Large intestine (tissue), 3 donors: ENCODE measurements around the gene HMGN4. TPM values are rescaled to one million over a fixed set of nuclear protein-coding genes. Genes with fewer than 3 reads are reported as not detected.
"Not testable (repeated sequence)": the region's sequence is repeated elsewhere in the genome, so short reads cannot be mapped to it uniquely, and the experiment has no call there.

Experiments used
- DNase-seq, 2 donors: peaks; one replicate each; pipeline versions ENCODE4 v3.0.0 to v3.0.0-alpha.2; 2013
- H3K27ac ChIP-seq: one replicate; pipeline ENCODE4 v1.5.1; 2013; ENCODE audit warnings: low read length
- H3K27me3 ChIP-seq: 2 replicates; pipeline ENCODE4 v1.6.1; 2013; ENCODE audit warnings: low read length; ENCODE audit not compliant: control insufficient read depth, insufficient read depth
- H3K36me3 ChIP-seq: 2 replicates; pipeline ENCODE4 v1.6.1; 2013; ENCODE audit warnings: low read length; ENCODE audit not compliant: control insufficient read depth, insufficient read depth
- H3K4me1 ChIP-seq: one replicate; pipeline ENCODE4 v1.6.1; 2013; ENCODE audit warnings: low read length; ENCODE audit not compliant: control insufficient read depth, insufficient read depth
- H3K4me3 ChIP-seq: one replicate; pipeline ENCODE4 v1.5.1; 2013; ENCODE audit warnings: low read length
- H3K9me3 ChIP-seq: one replicate; pipeline ENCODE4 v1.6.1; 2013; ENCODE audit warnings: mild to moderate bottlenecking, low read depth, low read length, moderate library complexity; ENCODE audit not compliant: control insufficient read depth
- WGBS: methylation state at CpG from one replicate; pipeline ENCODE4 v1.1.5; 2013; ENCODE audit warnings: low lambda C conversion rate; ENCODE audit not compliant: insufficient coverage; 5-methylcytosine and 5-hydroxymethylcytosine counted together
- polyA plus RNA-seq: library from polyadenylated mRNA; unstranded; fragments of 120-200 nt; gene quantifications from one replicate; pipeline ENCODE4 v1.2.1, GENCODE V29; 2013

HMGN4 gene
- polyA plus RNA-seq, 1 donor = 79.0 TPM

- DNase-seq = peak; percentile 67 to 91
- Histone ChIP-seq H3K9me3 (no peaks in the 10 kb centered on the region), H3K27ac (peak overlapping the region; percentile 83), H3K27me3 (no peaks in the 10 kb centered on the region), H3K4me1 (no peaks in the 10 kb centered on the region), H3K36me3 (no peaks in the 10 kb centered on the region), H3K4me3 (peak overlapping the region; percentile 49)
- no CpG with 5 or more reads among the region's 74 CpGs for WGBS
Observed at GRCh38 chr6:26521600-26522391, 16.4 kb upstream of the HMGN4 start.

- WGBS = 85% methylated on average over 6 of the region's 11 CpGs
- H3K9me3 ChIP-seq, H3K27me3 ChIP-seq, H3K36me3 ChIP-seq, H3K4me1 ChIP-seq: not testable (repeated sequence)
- peak in 1 of 2 donors; percentile 13 for DNase-seq
- Histone ChIP-seq H3K27ac (peak overlapping the region; percentile 83), H3K4me3 (peak overlapping the region; percentile 49)
Observed at GRCh38 chr6:26522486-26523228, 15.5 kb upstream of the HMGN4 start.

- not testable (repeated sequence) for H3K27me3 ChIP-seq, H3K4me3 ChIP-seq, H3K9me3 ChIP-seq, H3K27ac ChIP-seq, DNase-seq, H3K36me3 ChIP-seq, H3K4me1 ChIP-seq
- 100% methylated on average over 1 of the region's 2 CpGs for WGBS
Observed at GRCh38 chr6:26524314-26524713, 13.9 kb upstream of the HMGN4 start.

- H3K27ac ChIP-seq = no peak overlapping the region
- no peaks in the 10 kb centered on the region for H3K9me3 ChIP-seq
- H3K4me1 ChIP-seq = no peaks in the 10 kb centered on the region
- H3K36me3 ChIP-seq = no peaks in the 10 kb centered on the region
- H3K27me3 ChIP-seq = no peaks in the 10 kb centered on the region
- no peak for DNase-seq
- WGBS = 93% methylated on average over 3 of the region's 7 CpGs
- H3K4me3 ChIP-seq = no peak overlapping the region
Observed at GRCh38 chr6:26524722-26525370, 13.3 kb upstream of the HMGN4 start.

- DNase-seq = no peak
- H3K4me3 ChIP-seq = no peak overlapping the region
- no peak overlapping the region for H3K27ac ChIP-seq
- no peaks in the 10 kb centered on the region for H3K27me3 ChIP-seq
- H3K9me3 ChIP-seq = no peaks in the 10 kb centered on the region
- 100% methylated on average over 1 of the region's 2 CpGs for WGBS
- no peaks in the 10 kb centered on the region for H3K36me3 ChIP-seq
- H3K4me1 ChIP-seq = no peaks in the 10 kb centered on the region
Observed at GRCh38 chr6:26525838-26526237, 12.3 kb upstream of the HMGN4 start.

GRCh38 chr6:26526928-26527327 is 11.2 kb upstream of the HMGN4 start:
- H3K27ac ChIP-seq = no peak overlapping the region
- H3K9me3 ChIP-seq = no peaks in the 10 kb centered on the region
- H3K4me3 ChIP-seq = no peak overlapping the region
- no peaks in the 10 kb centered on the region for H3K27me3 ChIP-seq
- DNase-seq = no peak
- H3K4me1 ChIP-seq = no peaks in the 10 kb centered on the region
- no peaks in the 10 kb centered on the region for H3K36me3 ChIP-seq
- WGBS = no CpG with 5 or more reads among the region's 1 CpG

- Histone ChIP-seq H3K4me1 (no peaks in the 10 kb centered on the region), H3K27me3 (no peaks in the 10 kb centered on the region), H3K36me3 (no peaks in the 10 kb centered on the region), H3K4me3 (no peak overlapping the region), H3K9me3 (no peaks in the 10 kb centered on the region), H3K27ac (no peak overlapping the region)
- no peak for DNase-seq
- no CpG with 5 or more reads among the region's 2 CpGs for WGBS
Observed at GRCh38 chr6:26530203-26530602, 8.0 kb upstream of the HMGN4 start.

GRCh38 chr6:26531897-26532296 is 6.3 kb upstream of the HMGN4 start:
- H3K36me3 ChIP-seq = no peaks in the 10 kb centered on the region
- H3K9me3 ChIP-seq = no peaks in the 10 kb centered on the region
- H3K27ac ChIP-seq = no peak overlapping the region
- no peak for DNase-seq
- peaks cover 11% of the 10 kb centered on the region for H3K4me1 ChIP-seq
- no peak overlapping the region for H3K4me3 ChIP-seq
- WGBS = no CpG with 5 or more reads among the region's 1 CpG
- H3K27me3 ChIP-seq = no peaks in the 10 kb centered on the region

- peak; percentile 88 to 89 for DNase-seq
- H3K27ac ChIP-seq = peak overlapping the region; percentile 79
- WGBS = 0% methylated on average over 4 of the region's 28 CpGs
- peaks cover 11% of the 10 kb centered on the region for H3K4me1 ChIP-seq
- H3K9me3 ChIP-seq = no peaks in the 10 kb centered on the region
- no peaks in the 10 kb centered on the region for H3K36me3 ChIP-seq
- peak overlapping the region; percentile 69 for H3K4me3 ChIP-seq
- H3K27me3 ChIP-seq = no peaks in the 10 kb centered on the region
Observed at GRCh38 chr6:26532699-26533531, 5.3 kb upstream of the HMGN4 start.

- no CpG with 5 or more reads among the region's 1 CpG for WGBS
- Histone ChIP-seq H3K27me3 (no peaks in the 10 kb centered on the region), H3K36me3 (no peaks in the 10 kb centered on the region), H3K9me3 (no peaks in the 10 kb centered on the region), H3K4me1 (peaks cover 11% of the 10 kb centered on the region), H3K4me3 (peak overlapping the region; percentile 69), H3K27ac (peak overlapping the region; percentile 79)
- no peak for DNase-seq
Observed at GRCh38 chr6:26533532-26533931, 4.6 kb upstream of the HMGN4 start.
